Measurements from ENCODE around the gene BUD23. TPM values are rescaled to one million over a fixed set of nuclear protein-coding genes. Genes with fewer than 3 reads are reported as not detected.
"Not testable (repeated sequence)": the region's sequence is repeated elsewhere in the genome, so short reads cannot be mapped to it uniquely, and the experiment has no call there.

Gene BUD23
- total RNA-seq, 1 experiment from 2014 or later: 204 TPM

DNA sequence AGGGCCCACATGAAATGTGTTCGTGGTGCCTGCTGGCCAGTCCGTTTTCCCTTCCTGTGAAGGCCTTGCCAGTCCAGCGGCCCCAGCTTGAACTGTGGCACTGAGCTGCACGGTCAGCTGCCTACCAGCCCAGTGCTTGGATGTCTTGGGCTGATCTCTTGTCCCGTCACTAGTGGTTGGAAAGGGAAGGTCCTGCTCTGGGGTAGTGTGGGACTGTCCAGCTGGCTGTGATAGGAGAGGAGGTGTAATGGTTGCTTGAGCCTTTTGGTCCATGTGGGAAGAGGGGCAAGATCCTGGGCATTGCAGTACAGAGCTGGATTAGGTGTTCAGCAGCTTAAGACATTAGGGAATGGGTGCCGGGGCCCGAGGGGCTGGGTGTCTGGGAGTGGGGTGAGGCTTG lies 15.0 kb downstream of the BUD23 start:
- in situ Hi-C loops (cut with HindIII; ENCODE audit: low sequenced_read_pairs): no loop called here
- no peak for DNase-seq (ENCODE audit: low spot score)

DNA sequence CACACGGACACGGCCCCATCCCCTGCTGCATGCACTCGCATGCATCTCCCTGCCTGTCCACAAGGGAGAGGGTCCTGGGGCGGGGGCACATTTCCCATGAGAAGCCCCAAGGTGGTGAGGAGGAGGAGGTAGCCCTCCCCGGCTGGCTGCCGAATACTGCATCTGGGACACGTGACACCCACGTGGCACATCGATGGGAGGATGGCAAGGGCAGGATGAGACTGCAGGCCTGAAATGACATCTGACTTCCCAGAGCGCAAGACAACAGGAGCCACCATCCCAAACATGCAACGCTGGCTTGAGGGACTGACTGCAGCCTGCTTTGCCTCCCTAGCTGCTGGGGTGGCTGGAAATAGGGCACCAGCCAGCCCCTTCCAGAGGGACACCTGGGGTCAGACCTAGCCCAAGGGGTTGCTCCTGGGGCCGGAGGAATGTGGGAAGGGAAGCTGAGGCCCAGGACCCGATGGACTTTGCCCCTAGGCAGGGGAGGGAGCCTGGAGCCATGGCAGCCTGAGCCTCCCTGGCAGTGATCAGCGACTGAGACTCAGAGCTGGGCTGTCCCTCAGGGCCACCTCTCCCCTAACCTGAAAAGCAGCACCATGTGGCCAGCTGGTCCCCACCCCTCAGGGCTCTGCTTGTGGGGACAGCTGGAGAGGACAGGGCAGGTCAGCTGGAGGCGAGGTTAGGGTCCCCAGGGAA lies 16.1 kb downstream of the BUD23 start:
- no peak for DNase-seq (ENCODE audit: low spot score)
- in situ Hi-C loops (cut with HindIII; ENCODE audit: low sequenced_read_pairs): no loop called here

DNA sequence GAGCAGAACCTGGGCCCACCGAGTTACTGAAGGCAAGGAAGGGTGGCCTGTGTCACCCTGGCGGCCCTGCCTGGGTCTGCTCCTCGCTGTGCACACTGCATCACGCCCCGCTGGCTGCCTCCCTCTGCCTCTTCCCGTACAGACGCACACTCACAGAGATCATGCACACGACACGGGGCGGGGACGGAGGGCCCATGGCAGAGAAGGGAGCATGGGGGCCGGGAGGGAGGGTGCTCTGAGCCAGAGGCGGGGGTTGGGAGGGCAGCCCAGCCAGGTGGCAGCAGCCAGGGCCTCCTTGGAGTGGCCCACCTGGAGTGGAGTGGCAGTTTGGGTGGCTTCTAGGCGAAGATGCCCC lies 16.6 kb downstream of the BUD23 start:
- no peak for DNase-seq (ENCODE audit: low spot score)
- in situ Hi-C loops (cut with HindIII; ENCODE audit: low sequenced_read_pairs): no loop called here

DNA sequence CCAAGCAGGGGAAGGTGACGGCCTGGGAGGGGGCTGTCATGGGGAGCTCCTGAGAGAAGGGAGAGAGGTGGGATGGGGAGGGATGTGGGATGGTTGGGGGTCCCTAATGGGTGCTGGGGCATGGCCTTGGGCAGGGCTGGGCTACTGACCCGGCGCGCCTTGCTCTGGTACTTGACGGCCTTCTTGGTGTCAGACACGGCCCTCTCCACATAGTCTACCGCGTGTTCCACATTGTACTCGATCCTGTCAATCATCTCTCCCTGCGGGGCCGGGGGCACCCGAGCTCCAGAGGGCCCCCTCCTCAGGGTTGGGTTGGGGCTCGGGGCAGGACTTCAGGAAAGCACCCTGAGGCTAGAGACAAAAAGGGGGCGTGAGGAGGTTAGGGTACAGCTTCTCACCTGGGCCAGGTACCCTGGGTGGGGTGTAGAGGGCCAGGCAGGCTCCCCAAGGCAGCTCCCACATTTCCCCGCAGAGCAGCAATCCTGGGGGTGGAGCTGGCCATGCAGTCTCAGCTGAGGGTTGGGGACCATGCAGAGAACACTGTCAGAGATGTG lies 17.3 kb downstream of the BUD23 start:
- in situ Hi-C loops (cut with HindIII; ENCODE audit: low sequenced_read_pairs): no loop called here
- DNase-seq (ENCODE audit: low spot score): no peak

DNA sequence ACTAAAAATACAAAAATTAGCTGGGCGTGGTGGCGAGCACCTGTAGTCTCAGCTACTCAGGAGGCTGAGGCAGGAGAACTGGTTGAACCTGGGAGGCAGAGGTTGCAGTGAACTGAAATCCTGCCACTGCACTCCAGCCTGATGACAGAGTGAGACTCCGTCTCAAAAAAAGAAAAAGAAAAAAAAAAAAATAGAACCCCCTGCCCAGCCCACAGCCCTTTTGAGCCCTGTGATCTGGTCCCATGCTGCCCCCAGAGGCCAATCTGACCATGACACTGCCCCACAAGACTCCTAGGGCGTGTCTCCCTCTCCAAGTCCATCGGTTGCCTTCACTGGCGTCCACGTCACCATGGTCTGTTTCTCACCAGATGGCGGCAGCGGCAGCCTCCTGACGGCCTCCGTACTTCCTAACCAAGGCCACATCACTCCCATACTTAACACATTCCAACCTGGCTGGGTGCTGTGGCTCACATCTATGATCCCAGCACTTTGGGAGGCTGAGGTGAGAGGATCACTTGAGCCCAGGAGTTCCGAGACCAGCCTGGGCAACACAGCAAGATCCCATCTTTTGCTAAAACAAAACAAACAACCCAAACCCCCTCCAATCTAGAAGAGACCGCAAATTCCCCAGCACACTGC lies 18.1 kb downstream of the BUD23 start:
- DNase-seq (ENCODE audit: low spot score): peak; percentile 54
- in situ Hi-C loops (cut with HindIII; ENCODE audit: low sequenced_read_pairs): no loop called here

DNA sequence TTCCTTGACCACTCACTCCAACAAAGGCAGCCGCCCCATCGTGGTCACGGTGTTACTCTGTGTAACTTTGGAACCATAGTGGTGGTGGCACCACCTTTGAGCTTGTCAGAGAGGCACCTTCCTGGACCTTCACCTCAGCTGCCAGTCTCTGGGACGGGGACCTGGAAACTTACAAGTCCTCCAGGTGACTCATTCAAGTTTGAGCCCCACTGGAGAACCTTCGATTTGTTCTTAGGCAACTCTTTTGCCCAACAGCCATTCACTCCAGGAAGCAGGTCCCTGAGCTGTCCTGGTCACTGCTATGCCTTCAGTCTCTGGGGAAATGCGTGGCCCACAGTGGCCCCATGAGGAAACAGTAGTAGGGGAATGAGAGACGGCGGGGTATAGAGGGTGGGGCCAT lies 18.8 kb downstream of the BUD23 start:
- in situ Hi-C loops (cut with HindIII; ENCODE audit: low sequenced_read_pairs): no loop called here
- DNase-seq (ENCODE audit: low spot score): no peak

DNA sequence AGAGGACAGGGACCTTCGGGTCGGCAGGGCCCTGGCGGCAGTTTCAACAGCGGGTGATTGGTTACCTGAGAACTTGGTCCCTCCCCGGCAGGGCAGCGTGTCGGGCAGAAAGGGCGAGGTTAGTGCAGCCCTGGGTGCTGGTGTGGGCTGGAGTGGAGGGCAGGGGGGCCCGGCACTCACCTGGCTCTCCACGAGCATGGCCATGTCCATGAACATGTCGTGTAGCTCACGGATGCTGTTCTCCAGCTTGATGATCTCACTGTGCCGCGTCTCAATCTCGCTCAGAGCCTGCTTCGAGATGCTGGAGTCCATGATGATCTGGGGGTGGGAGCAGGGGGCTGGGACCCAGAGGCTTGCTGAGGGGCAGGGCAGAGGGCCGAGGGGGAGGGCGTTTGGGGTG lies 19.3 kb downstream of the BUD23 start:
- DNase-seq (ENCODE audit: low spot score): no peak
- in situ Hi-C loops (cut with HindIII; ENCODE audit: low sequenced_read_pairs): no loop called here

DNA sequence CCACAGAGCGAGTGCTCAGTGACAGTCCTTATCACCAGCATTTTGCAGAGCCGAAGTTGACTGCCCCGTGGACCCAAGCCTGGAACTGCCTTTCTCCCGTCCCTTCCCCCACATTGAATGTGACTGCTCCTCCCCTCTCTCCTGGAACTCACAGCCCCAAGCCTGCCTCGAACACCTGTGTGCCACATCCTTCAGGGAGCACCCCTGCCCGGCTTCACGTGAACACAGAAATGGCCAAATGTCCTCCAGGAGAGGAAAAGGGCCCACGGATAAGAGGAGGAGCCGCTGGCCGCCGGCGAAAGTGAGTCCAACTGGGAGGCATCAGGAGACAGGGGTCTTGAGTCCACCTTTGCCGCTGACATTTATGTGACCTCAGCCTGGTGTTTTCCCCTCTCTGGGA lies 19.8 kb downstream of the BUD23 start:
- in situ Hi-C loops (cut with HindIII; ENCODE audit: low sequenced_read_pairs): no loop called here
- DNase-seq (ENCODE audit: low spot score): no peak

DNA sequence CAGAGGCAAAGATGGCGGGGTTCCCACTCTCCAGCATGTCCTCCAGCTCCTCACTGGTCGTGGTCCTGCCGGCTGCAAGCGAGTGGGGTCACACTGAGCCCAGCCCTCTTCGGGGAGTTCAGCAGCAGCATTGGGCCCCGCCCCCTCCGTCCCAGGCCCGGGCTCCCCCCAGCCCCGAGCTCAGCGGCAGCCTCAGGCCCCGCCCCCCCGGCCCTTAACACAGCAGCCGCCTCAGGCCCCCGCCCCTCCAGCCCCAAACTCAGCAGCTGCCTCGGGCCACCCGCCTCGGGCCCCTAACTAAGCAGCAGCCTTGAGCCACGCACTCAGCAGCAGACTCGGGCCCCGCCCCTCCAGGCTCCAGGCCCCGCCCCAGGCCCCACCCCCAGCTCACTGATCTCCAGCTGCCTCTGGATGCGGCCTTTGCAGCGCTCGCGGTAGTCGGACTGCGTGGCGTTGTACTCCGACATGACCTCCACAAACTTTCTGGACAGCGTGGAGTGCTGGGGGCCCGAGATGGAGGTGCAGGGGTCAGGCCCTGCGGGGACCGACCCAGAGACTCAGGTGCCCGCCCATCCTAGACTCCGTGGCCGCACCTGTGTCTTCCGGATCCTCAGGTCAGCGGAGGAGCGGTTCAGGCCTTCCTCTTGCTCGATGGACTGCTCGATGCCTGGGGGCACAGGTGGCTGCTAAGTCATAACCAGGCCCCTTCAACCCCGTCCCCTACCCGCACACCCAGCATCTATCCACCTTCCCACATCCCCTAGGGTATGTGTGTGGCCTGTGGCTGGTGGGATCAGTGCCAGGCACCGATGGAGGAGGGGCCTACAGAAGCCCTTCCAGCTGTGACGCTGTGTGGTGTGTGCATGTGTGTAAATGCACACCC lies 20.6 kb downstream of the BUD23 start:
- in situ Hi-C loops (cut with HindIII; ENCODE audit: low sequenced_read_pairs): no loop called here
- no peak for DNase-seq (ENCODE audit: low spot score)

DNA sequence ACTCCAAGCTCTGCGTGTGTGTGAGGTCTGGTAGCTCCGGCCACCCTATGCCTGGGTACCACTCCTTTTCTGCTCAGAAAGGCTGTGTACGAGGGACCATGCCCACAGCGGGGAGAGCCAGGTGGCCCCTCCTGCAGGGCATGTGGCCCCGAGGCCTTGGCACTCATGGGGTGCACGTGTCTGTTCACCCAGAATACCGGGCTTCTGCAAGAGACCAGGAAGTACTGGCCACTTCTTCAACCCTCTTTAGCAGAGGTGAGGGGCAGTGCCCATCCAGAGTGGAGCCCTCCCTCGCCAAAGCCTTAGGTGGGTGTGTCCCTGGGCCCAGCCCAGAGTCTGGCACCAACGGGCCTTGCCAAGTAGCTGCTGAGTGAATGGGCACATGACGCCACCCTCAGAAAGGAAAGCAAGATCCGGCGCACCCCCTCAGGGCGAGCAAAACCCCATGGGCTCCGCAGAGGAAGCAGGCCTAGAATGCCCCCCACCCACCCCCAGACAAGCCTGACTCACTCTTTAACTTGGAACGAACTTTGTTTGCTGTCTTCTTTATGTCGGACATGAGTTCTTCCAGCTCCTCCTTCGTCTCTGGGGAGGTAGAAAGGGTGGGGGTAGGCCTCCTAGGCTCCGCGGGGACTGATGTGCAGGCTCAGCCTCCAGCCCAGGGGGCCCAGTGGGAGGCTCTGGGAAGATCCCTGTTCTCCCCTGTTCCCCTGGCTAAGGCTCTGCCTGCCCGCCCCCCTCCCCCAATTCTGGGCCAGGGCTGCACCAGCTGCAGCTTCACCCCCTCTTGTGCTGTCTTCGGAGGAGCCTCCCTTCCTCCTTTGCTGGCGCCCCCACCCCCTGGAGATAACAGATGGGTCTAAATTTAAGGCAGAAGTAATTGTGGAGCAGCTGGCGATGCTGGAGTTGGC lies 21.5 kb downstream of the BUD23 start:
- in situ Hi-C loops (cut with HindIII; ENCODE audit: low sequenced_read_pairs): no loop called here

DNA sequence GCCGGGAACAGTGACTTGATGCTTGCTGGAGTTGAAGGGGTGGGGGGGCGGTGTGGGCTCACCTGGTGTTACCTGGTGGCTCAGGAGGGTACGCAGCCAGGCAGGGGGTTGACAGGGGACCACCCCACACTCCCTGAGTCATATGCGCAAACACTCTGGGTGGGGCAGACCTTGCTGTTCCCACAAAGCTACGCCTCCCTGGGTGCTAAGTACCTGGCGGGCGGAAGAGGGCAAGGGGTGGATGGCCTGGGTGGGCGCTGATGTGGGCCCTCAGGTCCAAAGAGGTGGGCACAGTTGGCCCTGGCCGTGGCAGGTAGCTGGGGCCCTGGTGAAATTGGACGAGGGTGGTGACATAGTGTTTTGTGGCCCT lies 22.1 kb downstream of the BUD23 start:
- DNase-seq (ENCODE audit: low spot score): no peak
- in situ Hi-C loops (cut with HindIII; ENCODE audit: low sequenced_read_pairs): no loop called here

More for the DNA sequence above, 21.5 kb downstream of the BUD23 start:
- DNase-seq (ENCODE audit: low spot score): no peak

DNA sequence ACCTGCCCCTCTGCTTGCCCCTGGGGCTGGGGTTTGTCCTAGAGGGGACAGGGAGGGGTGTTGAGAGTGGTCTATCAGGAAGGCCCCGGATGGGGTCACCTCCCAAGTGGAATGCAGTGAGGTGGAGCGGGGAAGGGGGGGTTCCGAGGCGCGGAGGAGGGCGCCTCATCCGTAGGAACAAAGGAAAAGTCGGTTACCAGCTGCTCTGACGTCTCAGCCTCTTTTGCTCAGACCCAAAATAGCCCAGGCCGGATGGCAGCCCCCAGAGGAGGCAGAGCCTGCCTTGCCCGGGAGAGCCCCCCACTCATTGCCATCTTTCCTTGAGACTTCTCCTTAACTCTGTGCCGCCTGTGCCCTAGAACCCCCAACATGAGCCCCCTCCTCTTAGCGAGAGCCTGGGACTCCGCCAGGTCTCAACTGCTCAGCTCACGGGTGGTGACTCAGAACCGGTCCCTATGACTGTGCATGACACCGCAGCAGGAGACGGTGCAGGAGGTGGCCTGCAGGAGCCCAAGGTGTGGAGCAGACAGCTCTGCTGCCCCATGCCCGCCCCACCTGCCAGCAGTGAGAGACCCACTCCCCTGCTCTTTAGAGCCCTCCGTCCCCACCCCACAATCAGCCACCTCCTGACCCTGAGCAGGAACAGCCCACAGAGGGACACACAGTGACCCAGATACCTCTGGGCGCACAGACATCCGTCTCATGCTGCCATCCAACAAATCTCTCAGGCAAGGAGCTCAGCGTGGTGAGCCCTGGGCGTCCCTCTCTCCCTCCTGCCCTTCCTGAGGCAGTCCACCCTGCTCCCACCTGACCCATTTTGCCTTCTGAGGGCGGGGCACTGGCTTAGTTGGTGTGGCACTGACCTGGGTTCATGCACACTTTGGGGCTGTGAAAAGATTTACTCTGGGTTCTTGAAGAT lies 23.0 kb downstream of the BUD23 start:
- DNase-seq (ENCODE audit: low spot score): peak; percentile 32
- in situ Hi-C loops (cut with HindIII; ENCODE audit: low sequenced_read_pairs): no loop called here

DNA sequence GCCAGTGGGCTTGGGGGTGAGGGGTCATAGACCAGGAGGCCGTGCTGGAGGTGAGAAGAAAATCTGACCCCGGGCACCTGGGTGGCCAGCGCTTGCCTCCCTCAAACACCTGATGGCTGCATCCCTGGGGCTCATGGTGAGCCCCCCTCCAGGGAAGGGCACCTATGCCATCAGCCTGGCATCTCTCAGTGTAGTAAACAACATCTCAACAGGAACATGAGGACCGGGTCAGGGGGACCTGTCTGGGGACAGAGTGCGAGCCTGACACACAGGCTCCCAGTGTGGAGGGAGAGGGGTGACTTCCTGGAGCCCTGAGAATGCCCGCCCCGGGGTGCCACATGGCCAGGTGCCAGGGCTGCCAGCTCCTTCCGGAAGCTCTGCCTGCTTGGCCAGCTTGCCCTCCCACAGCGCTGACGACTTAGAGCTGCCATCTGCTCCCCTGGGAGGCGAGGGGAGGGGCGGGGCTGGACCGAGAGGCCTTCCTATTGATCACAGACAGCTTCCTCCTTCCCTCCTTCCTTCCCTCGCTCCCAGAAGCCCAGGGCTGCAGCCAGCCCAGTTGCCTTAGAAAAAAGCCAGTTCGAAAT lies 23.7 kb downstream of the BUD23 start:
- in situ Hi-C loops (cut with HindIII; ENCODE audit: low sequenced_read_pairs): no loop called here
- DNase-seq (ENCODE audit: low spot score): peak; percentile 21

DNA sequence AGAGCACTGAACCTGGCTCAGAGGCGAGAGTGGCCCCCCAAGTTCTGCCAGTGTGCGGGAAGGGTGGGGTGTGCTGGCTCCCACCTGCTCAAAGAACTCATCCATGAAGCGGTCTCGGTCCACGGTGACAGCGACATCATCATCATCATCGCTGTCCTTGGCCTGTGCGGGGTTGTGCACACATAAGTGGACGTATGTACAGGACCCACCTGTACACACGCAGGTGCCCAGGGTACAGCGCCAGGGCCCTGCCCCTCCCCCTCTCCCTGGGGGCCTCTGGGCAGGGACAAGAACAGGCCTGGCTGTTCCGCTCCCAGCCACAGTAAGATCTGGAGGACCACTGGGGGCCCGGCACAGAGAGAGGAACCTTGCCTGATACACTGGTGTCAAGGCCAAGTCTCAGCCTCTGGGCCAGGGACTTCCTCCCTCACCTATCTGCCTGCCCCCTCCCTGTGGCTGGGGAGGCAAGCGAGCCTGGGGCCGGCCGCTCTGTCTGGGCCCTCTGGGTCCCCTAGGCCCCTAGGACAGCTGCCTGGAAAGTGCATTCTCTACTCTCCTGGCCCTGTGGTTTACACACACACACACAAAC lies 25.7 kb downstream of the BUD23 start:
- no peak for DNase-seq (ENCODE audit: low spot score)
- in situ Hi-C loops (cut with HindIII; ENCODE audit: low sequenced_read_pairs): no loop called here

DNA sequence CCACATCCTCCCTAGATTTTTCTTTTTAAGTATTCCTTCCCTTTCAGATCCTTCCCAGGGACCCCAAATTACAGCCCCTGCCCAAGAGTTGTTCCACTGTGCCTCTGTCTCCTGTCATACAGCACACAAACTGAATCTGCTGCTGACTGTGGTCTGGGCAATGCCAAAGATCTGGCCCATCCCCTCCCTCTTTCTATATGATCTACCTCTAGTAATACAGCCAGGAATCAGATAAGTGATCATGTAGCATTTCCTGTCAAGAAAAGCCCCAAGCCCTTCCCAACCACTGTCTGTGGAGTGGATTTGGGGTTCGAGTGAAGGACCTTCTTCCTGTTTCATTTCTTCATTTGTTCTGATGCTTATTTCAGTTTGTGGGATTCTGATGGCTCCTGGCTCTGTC lies 29.4 kb downstream of the BUD23 start:
- no peak for DNase-seq (ENCODE audit: low spot score)
- in situ Hi-C loops (cut with HindIII; ENCODE audit: low sequenced_read_pairs): no loop called here

DNA sequence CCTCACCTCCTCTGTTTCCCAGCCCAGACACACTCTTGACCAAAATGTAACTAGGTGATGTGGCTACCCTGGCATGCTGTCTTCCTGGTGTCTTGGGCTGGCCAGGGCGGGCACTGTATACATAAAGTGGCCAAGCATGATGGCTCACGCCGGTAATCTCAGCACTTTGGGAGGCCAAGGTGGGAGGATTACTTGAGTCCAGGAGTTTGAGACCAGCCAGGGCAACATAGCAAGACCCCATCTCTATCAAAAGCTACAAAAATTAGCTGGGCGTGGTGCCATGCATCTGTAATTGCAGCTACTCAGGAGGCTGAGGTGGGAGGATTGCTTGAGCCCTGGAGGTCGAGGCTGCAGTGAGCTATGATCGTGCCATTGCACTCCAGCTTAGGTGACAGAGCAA lies 29.9 kb downstream of the BUD23 start:
- in situ Hi-C loops (cut with HindIII; ENCODE audit: low sequenced_read_pairs): not testable (repeated sequence)

DNA sequence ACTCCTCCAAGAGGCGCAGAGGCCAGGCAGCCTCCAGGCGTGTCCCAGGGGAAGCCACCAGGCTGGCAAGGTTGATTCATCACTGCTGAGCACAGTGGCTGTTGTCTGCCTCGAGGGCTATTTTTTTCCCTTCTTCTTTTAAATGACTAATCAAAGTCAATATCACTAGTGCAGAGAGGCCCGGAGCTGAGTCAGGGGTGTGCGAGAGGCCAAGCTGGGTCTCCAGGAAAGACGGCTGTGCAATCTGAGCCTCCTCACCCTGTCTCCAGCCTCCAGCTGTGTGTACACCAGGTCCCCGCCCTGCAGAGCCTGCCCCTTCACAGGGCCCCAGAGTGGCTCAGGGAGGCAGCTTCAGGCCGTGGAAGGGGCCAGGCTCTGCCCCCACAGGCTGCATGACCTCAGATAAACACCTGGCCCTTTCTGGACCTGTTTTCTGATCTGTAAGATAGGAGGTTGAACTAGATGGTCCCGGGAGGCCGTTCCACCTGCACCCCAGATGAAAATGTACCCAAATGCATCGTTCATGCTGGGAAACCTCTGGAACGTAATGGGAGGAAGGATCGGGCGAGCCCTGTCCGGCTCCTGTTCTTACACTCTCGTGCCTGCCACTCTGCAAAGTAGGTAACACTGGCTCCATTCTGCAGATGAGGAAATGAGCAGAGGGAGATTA lies 32.4 kb downstream of the BUD23 start:
- no peak for DNase-seq (ENCODE audit: low spot score)

More for the DNA sequence above, 29.9 kb downstream of the BUD23 start:
- not testable (repeated sequence) for DNase-seq (ENCODE audit: low spot score)

More for the DNA sequence above, 32.4 kb downstream of the BUD23 start:
- in situ Hi-C loops (cut with HindIII; ENCODE audit: low sequenced_read_pairs): no loop called here
